Tongue (tissue), 2 donors: Measurements from ENCODE around the gene MRPL37. TPM values are rescaled to one million over a fixed set of nuclear protein-coding genes. Genes with fewer than 3 reads are reported as not detected.

Source experiments
- DNase-seq: peaks from one replicate; pipeline ENCODE4 v3.0.0-alpha.2; 2015
- total RNA-seq: library from RNA; depleted of rRNA; stranded (reverse); fragments of >200 nt; gene quantifications from one replicate; pipeline ENCODE4 v1.2.3, GENCODE V29; 2014

MRPL37 gene
- total RNA-seq, 1 donor from 2014 or later = 34.7 TPM

GRCh38 chr1:54265126-54265525 lies 65.2 kb downstream of the MRPL37 start:
- no peak for DNase-seq

GRCh38 chr1:54265659-54266058 lies 65.7 kb downstream of the MRPL37 start:
- no peak for DNase-seq

DNA sequence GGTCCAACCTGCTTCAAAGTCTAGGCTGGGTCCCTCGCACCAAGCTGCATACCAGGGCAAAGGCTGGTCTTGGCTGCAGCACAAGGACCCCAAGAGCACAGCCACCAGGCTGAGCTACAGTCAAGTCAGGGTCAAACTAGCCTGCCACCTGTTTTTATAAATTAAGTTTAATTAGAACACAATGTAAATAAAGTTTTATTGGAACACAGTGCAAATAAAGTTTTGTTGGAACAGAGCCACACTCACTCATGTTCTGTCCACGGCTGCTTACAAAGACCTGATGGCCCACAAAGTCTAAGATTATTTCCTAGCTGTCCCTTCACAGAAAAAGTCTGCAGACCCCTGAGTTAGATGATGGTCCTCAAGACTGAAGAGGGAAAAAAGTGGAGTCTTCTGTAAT lies 66.2 kb downstream of the MRPL37 start:
- DNase-seq = no peak

- DNase-seq = no peak
Measured at GRCh38 chr1:54266908-54267307, 66.9 kb downstream of the MRPL37 start.

Other genes starting within 250 kb of the MRPL37 start
- gene LDLRAD1, start 182.0 kb upstream of the MRPL37 start, total RNA-seq = not detected
- gene TMEM59, start 147.0 kb upstream of the MRPL37 start, total RNA-seq = 161 TPM
- gene TCEANC2, start 146.6 kb upstream of the MRPL37 start, total RNA-seq = 4.8 TPM
- 0.10 TPM for gene CDCP2, start 47.2 kb upstream of the MRPL37 start, total RNA-seq
- gene CYB5RL, start 137 bp upstream of the MRPL37 start, total RNA-seq = 6.1 TPM
- gene SSBP3, start 206.2 kb downstream of the MRPL37 start, total RNA-seq = 17.2 TPM